NCI-H2029 treated with DMSO at 0.1 percent for 48 hours (cell line): ENCODE measurements around the gene ATP2B2.
A peak's percentile ranks its signal among the peaks of the same experiment; 100 is the strongest.
"Not testable (repeated sequence)": the region's sequence is repeated elsewhere in the genome, so short reads cannot be mapped to it uniquely, and the experiment has no call there.

Experiments
- DNase-seq: peaks from one replicate; lab custom pipeline; 2025; lab: John Stamatoyannopoulos, UW

The ATP2B2 gene

DNA sequence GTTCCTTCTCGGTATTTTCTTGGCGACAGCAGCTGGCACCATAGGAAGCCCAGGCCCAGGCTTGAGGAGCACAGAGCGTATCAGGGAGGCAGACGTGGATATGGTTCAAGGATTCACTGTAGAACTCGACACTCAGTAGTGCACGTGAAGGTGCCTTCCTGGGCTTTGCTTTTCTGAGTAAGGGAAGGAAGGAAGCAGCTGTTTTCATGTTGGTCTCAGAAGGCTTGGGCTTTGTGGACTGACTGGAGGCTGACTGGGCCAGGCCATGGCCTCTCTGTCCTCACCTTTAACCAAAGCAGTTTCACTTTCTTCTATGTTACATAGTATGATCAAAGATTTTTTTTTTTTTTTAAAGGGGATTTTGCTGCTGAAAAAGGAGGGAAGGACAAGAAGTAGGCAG lies 205.7 kb downstream of the ATP2B2 start:
- DNase-seq = no peak

DNA sequence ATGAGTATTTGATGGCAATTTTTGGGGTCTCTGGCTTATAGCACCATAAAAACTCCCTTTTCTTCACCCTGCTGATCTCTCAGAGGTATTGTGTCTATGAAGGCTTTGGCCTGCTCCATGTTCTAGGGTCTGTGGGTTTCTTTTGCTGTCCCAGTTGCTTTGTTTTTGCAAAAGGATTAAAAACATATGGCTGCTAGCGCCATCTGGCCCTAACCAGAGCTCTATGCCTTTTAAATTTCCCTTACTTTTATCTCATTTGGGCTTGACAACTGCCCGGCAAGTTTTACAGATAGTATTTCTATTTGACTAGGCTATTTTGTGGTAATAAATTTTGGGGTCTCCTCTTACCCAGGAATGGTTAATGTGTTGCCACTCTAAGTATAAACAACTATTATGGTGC lies 206.2 kb downstream of the ATP2B2 start:
- no peak for DNase-seq

DNA sequence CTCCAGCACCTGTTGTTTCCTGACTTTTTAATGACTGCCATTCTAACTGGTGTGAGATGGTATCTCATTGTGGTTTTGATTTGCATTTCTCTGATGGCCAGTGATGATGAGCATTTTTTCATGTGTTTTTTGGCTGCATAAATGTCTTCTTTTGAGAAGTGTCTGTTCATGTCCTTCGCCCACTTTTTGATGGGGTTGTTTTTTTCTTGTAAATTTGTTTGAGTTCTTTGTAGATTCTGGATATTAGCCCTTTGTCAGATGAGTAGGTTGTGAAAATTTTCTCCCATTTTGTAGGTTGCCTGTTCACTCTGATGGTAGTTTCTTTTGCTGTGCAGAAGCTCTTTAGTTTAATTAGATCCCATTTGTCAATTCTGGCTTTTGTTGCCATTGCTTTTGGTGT lies 207.3 kb downstream of the ATP2B2 start:
- DNase-seq = not testable (repeated sequence)

DNA sequence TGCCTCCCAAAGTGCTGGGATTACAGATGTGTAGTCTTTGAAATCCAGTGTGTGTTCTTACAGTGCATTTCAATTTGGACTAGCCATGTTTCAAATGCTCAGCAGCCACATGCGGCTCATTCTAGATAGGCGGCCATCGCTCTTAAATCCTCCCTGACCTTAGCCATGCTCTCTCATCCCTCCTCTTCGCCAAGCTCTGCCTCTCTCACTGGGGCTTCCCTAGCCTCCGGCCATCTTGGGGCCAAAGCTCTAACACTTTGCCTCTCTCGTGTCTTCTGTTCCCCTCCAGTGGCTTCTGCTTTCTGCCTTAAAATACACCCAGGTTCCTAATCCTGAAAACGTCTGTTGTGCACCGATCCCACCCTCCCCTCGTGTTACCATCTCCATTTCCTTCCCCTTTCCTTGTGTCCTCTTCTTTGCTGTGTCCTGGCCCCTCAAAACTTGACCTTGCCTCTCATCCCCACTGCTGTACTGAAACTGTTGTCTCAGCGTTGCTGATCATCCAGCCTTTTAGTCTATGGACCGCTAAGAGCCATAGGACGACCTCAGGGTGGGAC lies 211.3 kb downstream of the ATP2B2 start:
- no peak for DNase-seq

DNA sequence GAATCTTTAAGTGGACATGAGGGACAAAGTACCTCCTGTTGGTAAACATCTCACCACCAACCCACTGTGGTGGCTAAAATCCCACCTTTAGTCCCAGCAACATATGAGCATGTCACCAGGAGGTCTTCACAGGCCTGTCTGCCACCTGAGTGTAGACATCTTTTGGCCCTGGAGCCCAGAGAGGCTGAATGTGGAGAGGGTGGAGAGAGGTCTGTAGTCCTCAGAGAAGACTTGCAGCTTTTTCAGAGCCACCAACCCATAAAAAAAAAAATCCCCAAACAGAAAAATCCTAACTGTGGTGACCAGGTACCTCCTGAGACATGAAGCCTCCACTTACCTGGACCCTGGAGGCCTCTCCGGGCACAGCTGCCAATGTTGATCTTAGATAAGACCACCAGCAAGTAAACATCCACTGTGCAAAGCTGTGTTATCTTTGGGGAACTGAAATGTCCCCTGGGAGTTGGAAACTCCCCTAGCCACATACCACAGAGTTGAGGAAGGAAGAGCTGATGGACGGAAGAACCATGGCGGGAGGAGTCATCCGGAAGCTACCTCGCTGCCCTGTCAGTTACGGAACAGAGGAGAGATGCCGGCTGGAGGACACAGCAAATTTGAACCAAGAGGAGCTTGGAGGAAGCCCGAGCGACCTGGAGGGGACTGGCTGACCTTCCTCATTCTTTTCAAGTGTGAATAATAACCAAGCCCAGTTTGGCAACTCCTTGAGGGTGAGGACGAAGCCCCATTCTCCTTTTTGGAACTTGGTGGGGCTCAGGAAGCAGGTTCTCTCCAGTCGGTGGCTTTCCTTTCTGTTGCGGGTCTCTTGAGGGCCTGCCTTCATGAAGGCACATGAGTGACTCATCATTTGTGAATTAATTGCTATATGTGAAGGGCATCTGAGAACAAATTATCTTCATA lies 212.6 kb downstream of the ATP2B2 start, which contains the start of gene GHRL:
Gene GHRL, minus strand, starts transcription at position 443 of the 915 bp plus-strand sequence. CDS start 2,767 bp downstream, outside the sequence.
- DNase-seq = no peak

- DNase-seq = no peak
Measured at GRCh38 chr3:10291641-10292040, 213.7 kb downstream of the ATP2B2 start.

DNA sequence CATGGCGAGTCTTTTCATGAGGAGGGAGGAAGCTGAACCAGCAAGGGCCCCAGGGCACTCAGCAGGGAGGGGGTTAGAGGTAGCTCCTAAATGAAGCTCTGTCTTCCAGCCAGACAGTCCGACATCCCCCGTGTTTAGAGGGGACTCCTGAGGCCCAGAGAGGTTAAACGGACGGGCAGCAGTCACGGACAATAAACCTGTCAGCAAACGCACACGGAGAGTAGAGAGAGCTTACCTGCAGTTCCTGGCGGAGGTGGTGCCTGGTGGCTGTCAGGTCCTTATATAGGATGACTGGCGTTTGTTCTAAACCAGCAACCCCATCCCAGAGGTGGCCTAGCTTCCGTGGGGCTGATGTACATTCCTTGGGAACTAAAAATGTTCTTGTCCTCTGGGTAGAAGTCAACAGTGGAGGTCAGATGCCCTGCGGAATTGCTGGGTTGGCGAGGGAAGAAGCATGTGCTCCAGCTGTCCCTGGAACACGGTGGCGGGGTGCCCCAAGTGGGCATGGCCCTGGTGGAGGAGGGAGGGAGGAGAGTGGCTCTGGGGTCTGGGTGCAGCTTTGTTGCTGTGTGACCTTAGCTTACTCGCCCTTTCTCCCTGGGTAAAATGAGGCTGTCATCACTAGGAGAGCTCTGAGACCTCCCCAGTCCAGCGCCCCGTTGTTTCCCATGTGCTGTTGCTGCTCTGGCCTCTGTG lies 214.8 kb downstream of the ATP2B2 start:
- no peak for DNase-seq

DNA sequence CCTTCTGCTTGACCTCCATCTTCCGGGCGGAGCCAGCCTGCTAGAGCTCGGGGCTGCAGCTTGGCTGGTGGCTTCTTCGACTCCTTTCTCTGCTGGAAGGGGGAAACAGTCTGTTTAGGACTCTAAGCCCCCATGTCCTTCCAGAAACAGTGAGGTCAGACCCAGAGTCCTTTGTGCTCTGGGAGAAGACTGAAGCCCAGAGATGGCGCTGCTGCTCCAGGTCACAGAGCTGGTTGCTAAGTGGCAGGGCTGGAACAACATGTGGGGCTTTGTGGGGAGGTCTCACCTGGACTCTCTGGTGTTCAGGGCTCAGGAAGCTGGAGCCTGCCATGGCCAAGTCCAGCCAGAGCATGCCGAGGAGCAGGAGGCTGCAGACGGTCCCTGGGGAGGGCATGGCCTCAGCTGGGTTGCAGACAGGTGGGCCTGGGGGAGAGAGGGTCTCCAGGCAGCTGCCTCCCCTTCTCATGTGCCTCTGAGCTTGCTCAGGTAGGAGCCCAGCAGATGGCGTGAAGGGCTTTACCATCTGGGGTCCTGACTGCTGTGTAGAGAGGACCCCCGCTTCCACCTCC lies 215.5 kb downstream of the ATP2B2 start:
- no peak for DNase-seq

DNA sequence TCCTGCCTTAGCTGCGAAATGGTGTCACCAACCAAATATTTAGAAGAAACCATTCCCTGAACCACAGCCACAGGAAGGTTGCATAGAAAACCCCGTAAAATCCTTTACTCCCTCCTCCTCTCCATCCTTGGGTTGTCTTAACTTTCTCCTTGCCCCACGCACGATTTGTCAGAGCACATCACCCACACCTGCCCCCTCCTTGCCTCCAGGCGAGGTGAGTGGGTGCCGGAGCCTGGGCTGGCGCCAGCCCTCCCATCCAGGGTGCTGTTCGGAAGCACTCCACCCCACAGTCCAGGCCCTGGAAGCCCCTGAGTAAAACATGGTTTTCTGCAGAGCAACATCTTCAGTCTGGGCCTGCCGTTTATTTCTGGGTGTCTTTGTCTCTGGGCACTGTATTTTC lies 216.3 kb downstream of the ATP2B2 start:
- no peak for DNase-seq

- no peak for DNase-seq
Measured at GRCh38 chr3:10288575-10288960, 216.8 kb downstream of the ATP2B2 start.

- no peak for DNase-seq
Measured at GRCh38 chr3:10287936-10288574, 217.3 kb downstream of the ATP2B2 start.

- peak; percentile 59 for DNase-seq
Measured at GRCh38 chr3:10286596-10287295, 218.6 kb downstream of the ATP2B2 start.

DNA sequence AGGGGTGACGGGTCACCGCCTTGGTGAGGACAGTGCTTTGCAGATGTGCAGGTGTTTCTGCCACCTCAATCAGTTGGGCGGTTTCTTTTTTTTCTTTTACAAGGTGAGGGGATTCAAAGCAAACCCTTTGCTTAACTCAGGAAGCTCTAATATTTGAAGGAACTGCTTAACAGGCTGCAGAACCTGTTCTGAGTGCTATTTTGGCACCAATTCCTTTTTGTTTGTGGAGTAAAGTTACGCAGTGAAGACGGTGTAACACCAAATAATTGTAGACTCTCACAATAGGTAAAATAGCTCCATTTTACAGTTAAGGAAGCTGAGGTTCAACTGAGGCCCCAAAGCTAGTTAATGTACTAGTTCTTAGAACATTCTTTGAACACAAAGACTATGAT lies 219.3 kb downstream of the ATP2B2 start:
- no peak for DNase-seq

DNA sequence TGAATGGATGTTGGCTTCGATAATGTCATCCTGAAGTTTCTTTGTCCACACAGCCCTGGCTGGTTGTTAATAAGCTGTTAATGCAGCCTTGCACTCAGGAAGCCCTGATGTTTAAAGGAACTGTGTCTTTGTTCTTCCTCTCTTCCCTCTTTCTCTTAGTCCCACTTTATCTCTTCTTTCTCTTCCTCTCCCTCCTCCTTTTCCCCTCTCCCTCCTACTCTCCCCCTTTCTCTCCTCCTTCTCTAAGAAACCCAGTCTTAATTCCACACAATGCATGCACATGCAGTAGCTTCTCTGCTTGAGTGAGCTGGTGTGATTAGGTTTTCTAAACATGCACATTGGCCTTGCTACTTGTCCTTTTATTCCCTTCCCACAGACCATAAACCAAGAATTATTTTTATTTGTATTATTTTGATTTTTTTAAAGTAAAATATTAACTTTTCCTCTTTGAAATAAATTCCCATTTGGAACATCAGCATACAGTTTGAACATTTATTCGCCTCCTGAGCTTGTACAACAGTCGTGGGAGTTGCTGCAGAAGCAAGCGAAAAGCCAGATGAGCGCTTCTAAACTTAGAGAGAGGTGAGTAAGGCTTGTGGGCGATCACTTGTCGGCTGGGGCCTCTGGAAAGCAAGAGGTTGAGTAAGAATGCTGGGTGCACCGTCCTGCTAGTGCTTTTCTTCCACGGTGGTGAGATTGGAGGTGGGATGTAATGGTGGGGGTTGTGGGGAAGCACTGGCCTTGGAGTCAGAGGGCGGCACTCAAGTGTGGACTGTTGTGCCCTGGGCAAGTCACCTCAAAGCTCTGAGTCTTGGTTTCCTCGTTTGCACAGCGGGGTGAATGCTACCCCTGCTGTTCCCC lies 219.9 kb downstream of the ATP2B2 start:
- no peak for DNase-seq

- DNase-seq = no peak
Measured at GRCh38 chr3:10284496-10284895, 220.9 kb downstream of the ATP2B2 start.

- peak; percentile 95 for DNase-seq
Measured at GRCh38 chr3:10283638-10284037, 221.7 kb downstream of the ATP2B2 start.

- DNase-seq = no peak
Measured at GRCh38 chr3:10281951-10282350, 223.4 kb downstream of the ATP2B2 start.

GRCh38 chr3:10280571-10280970 lies 224.8 kb downstream of the ATP2B2 start:
- DNase-seq = no peak

DNA sequence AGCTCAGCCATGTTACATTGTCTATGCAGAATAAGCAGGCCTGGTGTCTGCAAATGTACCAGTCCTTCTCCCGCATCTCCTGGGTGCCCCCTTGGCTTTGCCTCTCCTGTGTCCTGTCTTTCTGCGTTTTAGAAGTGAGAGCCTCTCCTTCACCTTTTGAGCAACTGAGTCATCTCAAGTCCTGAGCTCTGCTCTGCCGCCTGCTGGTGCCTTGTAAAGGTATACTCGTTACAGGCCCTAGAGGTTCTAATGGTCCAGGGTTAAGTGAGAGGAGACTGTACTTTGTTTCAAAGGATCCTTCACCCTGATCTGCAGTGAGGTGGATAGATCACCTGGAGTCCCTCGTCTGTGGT lies 225.2 kb downstream of the ATP2B2 start:
- no peak for DNase-seq

DNA sequence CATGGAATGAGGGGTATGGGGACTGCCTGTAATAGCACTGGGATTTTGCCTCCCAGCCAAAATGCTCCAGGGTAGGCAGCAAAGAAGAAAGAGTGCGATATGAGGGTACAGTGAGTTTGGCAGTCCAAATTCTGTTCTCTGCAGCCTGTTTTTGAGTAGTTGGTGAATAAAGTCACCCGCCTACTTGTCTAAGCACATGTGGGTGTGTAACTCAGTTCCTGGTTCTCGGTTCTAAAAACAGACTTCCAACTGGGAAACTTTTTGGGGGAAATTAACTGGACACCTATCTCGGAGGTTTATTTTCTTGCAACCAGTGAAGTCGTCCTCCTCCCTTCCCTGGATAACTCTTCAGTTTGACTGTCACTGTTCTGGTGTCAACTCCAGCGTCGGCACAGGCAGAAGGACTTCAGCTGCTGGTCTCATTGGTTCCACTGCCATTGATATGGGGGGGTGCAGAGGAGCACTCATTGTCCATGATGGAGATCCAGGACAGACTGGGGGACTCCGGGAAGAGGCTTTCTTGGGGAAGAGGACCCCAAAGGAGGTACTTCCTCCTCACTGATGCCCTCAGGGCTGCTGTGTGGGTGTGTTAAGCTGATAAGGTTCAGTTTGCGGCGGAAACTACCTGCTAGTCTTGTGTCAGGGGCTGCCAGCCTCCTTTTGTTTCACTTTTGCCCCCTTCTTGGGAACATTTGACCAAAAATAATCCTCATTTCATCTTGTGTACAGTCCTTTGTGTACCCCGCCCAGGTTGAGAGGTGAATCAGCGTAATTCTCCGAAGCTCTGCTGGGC lies 225.8 kb downstream of the ATP2B2 start:
- no peak for DNase-seq
